H1 (cell line): Measurements from ENCODE around the gene WDR33.

ENCODE experiments used
- MAFK ChIP-seq: IDR thresholded peaks from 2 replicates; pipeline ENCODE4 v1.6.1; 2012; ENCODE audit warnings: low read depth, mild to moderate bottlenecking, improper control_type of control experiment, low read length
- POLR2A ChIP-seq, 2 experiments: IDR thresholded peaks; 1 replicate in 1 of 2; 2 replicates in 1 of 2; pipeline ENCODE4 v1.6.1; 2011; ENCODE audit warnings: low read depth in 2 of 2, low read length in 2 of 2, mild to moderate bottlenecking in 2 of 2; ENCODE audit errors: control extremely low read depth in 1 of 2
- SP1 ChIP-seq: IDR thresholded peaks from 2 replicates; pipeline ENCODE4 v1.6.1; 2011; ENCODE audit warnings: low read depth, low read length
- TF ChIP-seq, protein P1 (sequence below): IDR thresholded peaks from 2 replicates; pipeline ENCODE4 v1.6.1; 2012; ENCODE audit warnings: low read length, inconsistent platforms
- TF ChIP-seq, protein P2 (sequence below), 3 experiments: IDR thresholded peaks; 1 replicate in 2 of 3; 2 replicates in 1 of 3; pipeline versions ENCODE4 v1.5.1 to v1.6.1; 2011; ENCODE audit warnings: low read length in 3 of 3, mild to moderate bottlenecking in 3 of 3, inconsistent platforms in 2 of 3, low read depth in 1 of 3, moderate library complexity in 1 of 3; ENCODE audit not compliant: insufficient read depth in 1 of 3; ENCODE audit errors: control extremely low read depth in 1 of 3

DNA sequence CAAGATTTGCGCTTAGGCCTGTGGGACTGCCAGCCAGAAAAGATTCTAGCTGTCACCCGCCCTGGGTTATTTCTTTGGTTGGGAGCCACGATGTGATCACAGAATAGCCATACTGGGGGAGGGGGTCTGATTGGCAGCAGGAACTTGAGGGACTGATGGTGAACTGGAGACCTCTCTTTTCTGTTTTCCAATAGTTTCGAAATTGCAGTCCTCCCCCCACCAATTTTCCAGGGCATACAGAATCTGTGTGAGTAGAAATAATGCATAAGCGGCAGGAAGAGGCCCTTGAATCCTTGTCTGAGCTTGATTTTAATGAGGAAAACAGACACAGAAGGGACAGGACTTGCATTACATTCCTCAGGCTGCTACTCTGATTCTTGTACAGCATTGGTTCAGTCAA lies 49.2 kb upstream of the WDR33 start:
- TF ChIP-seq MAFK, result no peak
- no peak for TF ChIP-seq SP1
- TF ChIP-seq, protein P1, sequence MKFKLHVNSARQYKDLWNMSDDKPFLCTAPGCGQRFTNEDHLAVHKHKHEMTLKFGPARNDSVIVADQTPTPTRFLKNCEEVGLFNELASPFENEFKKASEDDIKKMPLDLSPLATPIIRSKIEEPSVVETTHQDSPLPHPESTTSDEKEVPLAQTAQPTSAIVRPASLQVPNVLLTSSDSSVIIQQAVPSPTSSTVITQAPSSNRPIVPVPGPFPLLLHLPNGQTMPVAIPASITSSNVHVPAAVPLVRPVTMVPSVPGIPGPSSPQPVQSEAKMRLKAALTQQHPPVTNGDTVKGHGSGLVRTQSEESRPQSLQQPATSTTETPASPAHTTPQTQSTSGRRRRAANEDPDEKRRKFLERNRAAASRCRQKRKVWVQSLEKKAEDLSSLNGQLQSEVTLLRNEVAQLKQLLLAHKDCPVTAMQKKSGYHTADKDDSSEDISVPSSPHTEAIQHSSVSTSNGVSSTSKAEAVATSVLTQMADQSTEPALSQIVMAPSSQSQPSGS, result no peak
- TF ChIP-seq, protein P2, sequence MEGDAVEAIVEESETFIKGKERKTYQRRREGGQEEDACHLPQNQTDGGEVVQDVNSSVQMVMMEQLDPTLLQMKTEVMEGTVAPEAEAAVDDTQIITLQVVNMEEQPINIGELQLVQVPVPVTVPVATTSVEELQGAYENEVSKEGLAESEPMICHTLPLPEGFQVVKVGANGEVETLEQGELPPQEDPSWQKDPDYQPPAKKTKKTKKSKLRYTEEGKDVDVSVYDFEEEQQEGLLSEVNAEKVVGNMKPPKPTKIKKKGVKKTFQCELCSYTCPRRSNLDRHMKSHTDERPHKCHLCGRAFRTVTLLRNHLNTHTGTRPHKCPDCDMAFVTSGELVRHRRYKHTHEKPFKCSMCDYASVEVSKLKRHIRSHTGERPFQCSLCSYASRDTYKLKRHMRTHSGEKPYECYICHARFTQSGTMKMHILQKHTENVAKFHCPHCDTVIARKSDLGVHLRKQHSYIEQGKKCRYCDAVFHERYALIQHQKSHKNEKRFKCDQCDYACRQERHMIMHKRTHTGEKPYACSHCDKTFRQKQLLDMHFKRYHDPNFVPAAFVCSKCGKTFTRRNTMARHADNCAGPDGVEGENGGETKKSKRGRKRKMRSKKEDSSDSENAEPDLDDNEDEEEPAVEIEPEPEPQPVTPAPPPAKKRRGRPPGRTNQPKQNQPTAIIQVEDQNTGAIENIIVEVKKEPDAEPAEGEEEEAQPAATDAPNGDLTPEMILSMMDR (IDR thresholded peaks at IDR 0.05; ENCODE audit: control extremely low read depth in 1 of 3, insufficient read depth in 1 of 3, low read depth in 1 of 3, low read length in 3 of 3), result no peak
- TF ChIP-seq POLR2A (IDR thresholded peaks at IDR 0.05; ENCODE audit: control extremely low read depth in 1 of 2, low read depth in 2 of 2, low read length in 2 of 2), result no peak
